GM20000 (cell line): Measurements from ENCODE around the gene FAM50B.
"Not testable (repeated sequence)": the region's sequence is repeated elsewhere in the genome, so short reads cannot be mapped to it uniquely, and the experiment has no call there.

ENCODE experiments used
- DNase-seq: peaks from one replicate; pipeline ENCODE4 v3.0.0; 2012; ENCODE audit warnings: low spot score
- TF ChIP-seq, protein P1 (sequence below): IDR thresholded peaks from 2 replicates; pipeline ENCODE4 v1.5.1; 2012; ENCODE audit warnings: mild to moderate bottlenecking, control low read depth; ENCODE audit errors: extremely low read depth, missing control alignments

Gene FAM50B

DNA sequence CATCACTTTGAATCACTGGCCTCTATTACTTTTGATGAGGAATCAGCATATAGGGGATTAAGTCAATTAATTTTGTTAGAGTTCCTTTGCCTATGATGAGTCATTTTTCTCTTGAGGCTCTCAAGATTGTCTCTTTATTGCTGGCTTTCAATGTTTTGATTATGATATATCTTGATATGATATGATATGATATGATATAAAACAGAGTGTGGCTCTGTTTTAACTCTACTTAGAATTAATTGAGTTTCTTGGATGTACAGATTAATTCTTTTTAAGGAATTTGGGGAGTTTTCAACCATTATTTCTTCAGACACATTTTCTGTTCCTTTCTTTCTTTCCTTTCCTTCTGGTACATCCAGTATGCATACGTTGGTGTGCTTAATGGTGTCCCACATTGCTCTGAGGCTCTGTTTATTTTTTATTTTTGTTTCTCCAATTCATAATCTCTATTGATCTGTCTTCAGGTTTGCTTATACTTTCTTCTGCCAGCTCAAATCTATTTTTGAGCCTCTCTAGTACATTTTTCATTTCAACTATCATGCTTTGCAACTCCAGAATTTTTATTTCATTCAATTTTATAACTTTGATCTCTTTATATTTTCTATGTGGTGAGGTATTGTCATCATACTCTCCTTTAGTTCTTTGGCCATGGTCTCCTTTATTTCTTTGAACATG, 10.8 kb downstream of the FAM50B start:
- no peak for DNase-seq
- TF ChIP-seq, protein P1, sequence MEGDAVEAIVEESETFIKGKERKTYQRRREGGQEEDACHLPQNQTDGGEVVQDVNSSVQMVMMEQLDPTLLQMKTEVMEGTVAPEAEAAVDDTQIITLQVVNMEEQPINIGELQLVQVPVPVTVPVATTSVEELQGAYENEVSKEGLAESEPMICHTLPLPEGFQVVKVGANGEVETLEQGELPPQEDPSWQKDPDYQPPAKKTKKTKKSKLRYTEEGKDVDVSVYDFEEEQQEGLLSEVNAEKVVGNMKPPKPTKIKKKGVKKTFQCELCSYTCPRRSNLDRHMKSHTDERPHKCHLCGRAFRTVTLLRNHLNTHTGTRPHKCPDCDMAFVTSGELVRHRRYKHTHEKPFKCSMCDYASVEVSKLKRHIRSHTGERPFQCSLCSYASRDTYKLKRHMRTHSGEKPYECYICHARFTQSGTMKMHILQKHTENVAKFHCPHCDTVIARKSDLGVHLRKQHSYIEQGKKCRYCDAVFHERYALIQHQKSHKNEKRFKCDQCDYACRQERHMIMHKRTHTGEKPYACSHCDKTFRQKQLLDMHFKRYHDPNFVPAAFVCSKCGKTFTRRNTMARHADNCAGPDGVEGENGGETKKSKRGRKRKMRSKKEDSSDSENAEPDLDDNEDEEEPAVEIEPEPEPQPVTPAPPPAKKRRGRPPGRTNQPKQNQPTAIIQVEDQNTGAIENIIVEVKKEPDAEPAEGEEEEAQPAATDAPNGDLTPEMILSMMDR, result no peak

DNA sequence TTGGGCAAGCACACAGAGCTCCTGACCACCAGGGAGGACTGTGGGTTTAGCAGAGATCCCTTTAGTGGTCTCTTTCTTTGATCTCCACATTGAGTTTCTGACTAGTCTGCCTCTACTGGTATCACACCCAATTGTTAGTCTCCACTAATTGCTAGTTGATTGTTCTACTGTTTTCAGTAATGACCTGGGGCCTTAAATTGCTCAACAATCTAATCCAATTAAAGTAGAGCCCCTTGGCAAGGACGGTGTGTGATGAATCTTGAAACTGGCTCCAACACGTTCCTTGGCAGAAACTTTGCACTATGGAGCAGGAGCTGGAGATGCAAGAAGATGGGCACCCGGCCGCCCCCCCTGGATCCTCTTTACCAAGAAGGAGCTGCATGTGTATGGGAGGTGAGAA, 12.3 kb downstream of the FAM50B start:
- TF ChIP-seq, protein P1, result no peak
- no peak for DNase-seq

DNA sequence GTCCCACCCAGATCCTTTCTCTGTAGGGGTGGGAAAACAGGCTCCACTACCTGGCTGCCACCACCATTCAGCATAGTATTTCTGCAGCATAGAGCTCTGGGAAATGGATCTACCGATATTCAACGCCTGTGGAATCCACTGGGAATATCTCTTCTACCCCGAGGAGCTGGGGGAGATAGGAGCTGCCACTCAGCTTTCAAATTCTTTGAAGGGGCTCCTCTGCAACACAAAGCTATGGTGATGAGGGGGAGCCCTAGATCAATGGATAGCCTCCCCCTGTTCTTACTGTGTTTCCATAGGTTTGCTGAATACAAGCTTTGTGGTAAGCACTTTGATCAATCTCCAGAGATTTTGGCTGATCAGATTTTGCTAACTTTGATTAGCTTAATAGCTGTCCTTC, 12.9 kb downstream of the FAM50B start:
- TF ChIP-seq, protein P1, result no peak
- no peak for DNase-seq

DNA sequence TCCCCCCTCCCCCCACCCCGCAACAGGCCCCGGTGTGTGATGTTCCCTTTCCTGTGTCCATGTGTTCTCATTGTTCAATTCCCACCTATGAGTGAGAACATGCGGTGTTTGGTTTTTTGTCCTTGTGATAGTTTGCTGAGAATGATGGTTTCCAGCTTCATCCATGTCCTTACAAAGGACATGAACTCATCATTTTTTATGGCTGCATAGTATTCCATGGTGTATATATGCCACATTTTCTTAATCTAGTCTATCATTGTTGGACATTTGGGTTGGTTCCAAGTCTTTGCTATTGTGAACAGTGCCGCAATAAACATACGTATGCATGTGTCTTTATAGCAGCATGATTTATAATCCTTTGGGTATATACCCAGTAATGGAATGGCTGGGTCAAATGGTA, 14.1 kb downstream of the FAM50B start:
- not testable (repeated sequence) for DNase-seq

DNA sequence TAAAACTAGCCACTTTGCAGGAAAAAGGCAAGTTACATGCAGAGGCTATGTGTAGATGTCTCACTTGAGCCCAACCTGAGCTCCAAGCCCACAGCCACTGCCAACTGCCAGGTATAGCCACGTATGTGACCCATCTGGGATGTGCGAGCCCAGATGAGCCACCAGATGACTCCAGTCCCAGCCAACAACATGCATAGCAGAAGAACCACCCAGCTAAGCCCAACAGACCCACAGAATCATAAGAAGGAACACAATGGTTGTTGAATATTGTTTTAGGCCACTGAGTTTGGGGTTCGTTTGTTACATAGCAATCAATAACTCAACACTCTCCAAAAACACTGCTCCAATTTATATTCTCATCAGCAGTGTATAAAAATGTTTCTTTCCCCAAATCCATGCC, 16.3 kb downstream of the FAM50B start:
- TF ChIP-seq, protein P1, result no peak
- DNase-seq, result no peak

DNA sequence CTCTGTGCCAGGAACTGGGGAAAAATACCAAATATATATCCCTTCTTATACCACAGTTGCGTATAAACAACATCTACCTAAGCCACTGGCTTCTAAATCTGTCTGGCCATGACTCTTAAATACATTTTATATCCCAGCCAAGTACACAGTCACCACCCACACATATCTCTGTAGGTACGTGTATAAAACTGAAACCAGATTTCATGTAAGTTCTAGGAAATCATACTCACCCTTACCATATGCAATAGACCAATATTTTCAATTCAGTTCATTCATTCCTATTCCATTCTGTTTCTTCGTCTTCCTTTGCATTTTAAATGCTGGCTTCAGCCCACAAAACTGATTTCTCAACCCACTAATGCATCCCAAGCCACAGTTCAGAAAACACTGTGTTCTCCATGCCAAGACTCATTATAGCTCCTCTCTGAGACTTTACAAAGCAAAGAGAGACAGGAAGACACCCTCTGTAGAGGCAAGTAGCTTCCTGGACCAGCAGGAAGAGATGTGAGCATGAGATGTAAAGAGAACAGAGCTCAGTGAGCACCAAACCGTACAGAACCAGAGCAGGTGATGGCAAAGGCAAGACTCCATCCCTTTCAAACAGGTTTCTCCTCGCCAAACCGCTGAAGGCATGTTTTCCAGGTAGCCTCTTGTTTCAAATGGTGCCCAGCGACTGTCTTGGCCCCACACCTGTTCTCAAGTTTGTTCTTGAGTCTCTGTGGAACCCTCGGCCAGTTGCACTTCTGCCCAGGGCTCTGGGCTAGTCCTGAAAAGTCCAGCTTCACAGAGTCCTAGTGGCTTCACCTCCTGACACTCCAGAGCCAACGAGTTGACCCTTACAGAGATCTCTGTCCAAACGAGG, 18.7 kb downstream of the FAM50B start:
- DNase-seq, result no peak
- TF ChIP-seq, protein P1, result no peak

DNA sequence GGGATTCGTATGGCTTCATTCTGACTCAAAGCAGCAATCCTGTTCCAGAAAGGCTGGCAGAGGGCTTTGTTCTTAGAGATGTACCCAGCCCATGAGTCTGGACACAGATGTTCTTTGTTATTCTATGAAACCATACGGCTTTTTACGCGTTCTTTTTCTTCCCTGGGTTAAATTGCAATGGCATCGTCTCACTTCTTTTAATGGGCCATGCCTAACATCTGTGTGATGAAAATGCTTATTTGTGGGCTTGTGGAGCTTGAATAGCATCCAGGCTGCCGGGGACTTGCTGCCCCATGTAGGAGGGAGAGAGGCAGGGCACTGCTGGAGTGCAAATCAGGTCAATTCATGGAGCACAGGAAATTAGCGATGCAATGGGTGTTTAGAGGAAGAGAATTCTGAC, 19.4 kb downstream of the FAM50B start:
- no peak for DNase-seq
- TF ChIP-seq, protein P1, result no peak
